RCC 7860 (cell line): ENCODE measurements around the gene C8A.
A peak's percentile ranks its signal among the peaks of the same experiment; 100 is the strongest.

Source experiments
- DNase-seq: peaks from one replicate; pipeline ENCODE4 v3.0.0-alpha.2; 2015; ENCODE audit warnings: low spot score
- FAIRE-seq: peaks from 2 replicates; lab custom pipeline; 2012; peaks lifted over from hg19 to GRCh38; lab: Jason Lieb, UNC

C8A gene

DNA sequence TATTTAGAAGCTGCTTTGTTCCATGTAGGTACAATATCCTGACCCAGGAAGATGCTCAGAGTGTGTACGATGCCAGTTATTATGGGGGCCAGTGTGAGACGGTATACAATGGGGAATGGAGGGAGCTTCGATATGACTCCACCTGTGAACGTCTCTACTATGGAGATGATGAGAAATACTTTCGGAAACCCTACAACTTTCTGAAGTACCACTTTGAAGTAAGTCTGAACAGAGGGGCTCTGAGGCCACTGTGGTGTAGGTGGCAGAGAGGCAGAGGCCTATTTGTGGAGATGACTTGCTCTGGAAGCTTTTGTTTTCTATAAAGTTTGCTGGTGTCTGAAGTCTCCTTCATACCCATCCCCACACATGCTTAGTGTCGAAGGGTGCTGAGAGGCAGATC is 26.8 kb downstream of the C8A start:
- no peak for FAIRE-seq

DNA sequence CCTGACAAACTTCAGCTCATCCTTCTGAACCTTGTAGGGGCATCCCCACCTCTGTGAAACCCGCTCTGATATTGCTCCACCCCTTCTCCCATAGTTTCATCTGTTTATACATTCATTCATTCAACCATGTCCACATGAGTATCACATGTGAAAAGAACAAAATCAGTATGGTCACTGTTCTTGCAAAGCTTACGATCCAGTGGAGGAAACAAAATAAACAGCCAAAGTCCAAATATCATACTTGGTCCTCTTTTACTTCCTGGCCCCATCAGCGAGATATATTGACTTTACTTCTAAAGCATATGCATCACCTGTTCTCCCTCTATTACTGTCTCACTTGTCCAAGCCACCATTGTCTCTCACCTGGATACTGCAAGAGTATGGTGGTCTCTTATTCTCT is 35.6 kb downstream of the C8A start:
- FAIRE-seq (no peak), DNase-seq (no peak)

More for the DNA sequence above, 26.8 kb downstream of the C8A start:
- no peak for DNase-seq

DNA sequence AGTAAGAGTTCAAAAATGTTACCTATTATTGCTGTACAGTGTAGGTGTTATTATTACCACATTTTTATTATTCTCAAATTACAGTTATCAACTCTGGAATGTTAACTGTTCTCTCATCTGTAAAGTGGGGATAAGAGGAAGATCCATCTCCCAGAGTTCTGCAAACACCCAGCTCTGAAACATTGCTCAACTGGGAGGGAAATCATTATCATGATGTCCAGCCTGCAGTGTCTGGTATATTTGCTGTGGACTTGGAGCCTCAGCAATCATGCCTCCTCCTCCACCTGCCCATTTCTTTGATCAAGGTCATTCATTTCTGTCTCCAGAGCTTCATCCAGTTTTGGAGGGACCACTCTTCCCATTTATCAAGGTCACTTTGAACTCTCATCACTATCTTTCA is 39.4 kb downstream of the C8A start:
- FAIRE-seq (no peak), DNase-seq (no peak)

DNA sequence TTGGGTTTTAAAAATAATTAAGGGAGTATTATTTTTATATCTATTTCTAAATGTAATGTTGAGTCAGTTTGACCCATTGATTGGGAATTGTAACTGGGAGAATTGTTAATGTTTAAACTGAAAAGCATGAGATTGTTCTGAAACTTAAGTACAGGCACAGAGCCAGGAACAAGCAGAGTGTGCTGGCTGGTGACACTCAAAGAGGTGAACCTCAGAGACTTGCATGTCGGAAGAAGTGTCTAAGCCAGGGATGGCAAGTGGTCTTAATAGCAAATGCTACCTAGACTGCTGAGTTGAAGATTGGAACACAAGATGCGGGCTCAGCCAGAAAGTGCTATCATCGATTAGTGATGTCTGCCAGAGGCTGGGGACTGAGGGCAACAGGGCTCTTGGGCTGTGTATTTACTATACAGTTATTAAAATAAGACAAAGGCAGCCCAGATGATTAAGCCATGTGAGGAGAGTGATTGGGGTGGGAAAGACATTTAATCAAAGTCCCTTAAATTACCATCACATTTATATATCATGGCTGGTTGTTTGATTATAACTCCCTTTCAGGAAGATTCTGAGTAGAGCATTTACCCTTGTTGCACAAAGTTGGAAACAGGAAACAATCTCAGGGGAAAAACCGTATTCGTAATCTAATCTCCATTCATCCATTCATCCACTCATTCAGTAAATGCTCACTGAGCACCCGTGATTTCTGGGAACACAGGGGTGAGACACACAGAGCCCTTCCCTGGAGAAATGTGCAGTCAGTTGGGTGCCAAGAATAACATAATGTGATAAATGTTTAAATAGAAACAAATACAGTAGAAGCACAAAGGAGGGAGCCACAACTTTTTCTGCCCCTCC is 42.8 kb downstream of the C8A start:
- DNase-seq (no peak), FAIRE-seq (no peak)

DNA sequence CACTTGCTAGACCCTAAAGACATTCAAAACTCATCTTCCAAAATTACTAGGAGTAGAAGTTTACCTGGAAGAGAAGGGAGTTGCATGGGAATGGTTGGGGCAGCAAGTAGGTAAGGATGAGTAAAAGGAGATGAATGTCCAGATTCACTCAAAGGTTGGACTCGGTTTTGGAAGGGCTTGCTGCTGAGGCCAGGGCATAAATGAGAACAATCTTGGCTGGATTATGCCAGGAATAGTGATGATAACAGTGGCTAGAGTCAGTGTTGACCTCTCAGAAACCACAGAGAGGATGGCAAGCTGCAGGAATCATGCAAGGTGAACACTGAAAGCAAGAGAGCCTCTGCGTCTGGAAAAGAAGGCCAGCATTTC is 43.4 kb downstream of the C8A start:
- no peak for DNase-seq
- no peak for FAIRE-seq

DNA sequence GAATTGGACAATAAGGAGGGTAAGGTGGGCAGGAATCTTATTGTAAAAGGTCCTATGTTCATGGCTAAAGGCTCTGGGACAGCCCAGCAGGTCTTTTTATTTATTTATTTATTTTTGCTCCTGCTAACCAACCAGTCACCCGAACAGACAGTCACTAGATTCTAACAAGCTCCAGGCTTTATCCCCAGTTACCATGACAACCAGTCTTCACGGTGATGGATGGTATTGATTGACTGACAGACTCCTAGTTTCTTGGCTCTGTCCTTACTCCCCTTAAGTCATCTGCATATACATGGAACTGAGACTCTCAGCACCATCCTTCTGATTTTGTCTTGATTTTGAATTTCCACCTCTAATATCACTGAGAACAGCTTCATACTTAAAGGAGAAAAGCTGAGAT is 44.3 kb downstream of the C8A start:
- DNase-seq = no peak
- FAIRE-seq = no peak

DNA sequence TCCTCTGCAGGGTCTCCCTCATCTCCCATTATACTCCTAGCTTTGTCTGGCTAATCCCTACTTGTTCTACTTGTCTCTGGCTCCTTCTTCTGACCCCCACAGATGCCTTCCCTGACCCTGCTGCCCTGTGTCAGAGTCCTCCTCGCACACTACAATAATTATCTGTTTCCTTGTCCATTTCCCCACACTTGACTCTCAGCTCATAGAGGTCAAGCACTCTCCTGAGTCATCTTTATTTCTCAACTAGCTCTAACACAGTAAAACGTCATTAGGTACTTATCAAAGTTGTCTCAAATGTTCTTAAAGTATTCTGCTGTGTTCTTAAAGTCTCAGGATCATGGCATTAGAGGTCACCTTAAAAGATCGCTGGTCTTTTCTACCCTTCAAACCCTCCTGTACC is 47.1 kb downstream of the C8A start:
- no peak for DNase-seq
- no peak for FAIRE-seq

DNA sequence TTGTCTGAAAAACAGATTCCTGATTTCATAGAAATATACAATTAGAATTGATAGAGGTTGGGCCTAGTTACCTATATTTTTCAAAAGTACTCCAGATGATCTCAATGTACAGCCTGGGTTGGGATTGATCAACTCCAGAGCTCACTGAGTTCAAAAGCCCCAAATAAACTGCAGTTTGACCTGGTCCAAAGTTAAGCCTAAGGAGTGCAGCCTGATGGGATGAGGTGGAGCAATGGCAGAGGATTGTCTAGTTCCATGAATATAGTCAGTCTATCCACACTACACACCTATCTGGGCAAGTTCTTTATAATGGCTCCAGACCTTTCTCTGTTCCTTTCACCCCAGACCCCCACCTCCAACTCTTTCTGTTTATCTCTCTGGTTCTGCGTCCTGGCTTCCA is 49.2 kb downstream of the C8A start:
- FAIRE-seq = no peak
- DNase-seq = no peak

DNA sequence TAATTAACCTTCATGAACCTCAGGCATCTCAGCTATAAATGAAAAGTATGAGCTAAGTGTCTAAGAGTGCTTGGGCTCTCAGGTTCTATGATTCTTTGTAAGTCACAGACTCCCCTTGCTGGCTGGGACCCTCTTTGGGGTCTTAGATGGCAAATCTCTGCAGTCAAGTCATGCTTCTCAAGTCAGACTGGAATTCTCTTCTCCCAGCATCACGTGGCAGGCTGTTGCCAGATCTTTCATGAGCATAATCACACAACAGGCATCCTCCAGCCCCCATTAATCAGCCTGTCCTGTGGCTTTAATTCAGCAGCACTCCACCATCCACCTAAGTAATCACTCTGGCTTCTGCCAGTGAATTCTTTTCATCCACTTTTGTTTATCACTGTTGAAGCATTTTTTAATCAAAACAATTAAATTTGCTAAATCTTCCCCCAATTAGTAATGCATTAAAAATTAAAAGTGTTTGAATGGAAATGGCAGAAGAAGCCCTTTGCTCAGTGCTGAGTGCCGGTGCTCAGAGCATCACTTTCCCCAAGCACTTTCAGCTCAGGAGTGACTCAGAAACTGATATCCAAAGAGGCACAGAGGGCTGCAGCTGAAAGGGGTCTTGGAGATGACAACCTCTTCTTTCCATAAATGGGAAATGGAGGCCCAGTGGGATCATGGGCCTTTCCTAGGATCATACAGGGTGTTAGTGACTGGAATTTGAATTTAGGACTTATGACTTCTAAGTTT is 50.2 kb downstream of the C8A start:
- no peak for FAIRE-seq
- no peak for DNase-seq

DNA sequence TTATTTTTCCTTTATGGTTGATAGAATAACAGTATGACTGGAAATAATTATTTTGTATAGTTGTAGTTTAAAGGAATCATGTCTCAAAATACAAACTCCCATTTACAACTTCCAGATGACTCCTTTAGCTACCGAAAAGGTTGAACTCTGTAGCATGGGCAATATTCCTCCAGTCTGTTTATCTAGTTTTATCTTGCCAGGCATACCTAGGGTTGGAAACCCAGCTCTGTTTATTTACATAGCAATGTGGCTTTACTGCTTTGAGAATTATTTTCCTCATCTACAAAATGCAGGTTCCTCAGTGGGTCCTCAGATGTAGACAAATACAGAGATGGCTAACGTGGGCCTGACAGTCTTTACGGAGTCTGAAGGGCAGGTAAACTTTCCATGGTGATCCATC is 51.1 kb downstream of the C8A start:
- FAIRE-seq (no peak), DNase-seq (no peak)

DNA sequence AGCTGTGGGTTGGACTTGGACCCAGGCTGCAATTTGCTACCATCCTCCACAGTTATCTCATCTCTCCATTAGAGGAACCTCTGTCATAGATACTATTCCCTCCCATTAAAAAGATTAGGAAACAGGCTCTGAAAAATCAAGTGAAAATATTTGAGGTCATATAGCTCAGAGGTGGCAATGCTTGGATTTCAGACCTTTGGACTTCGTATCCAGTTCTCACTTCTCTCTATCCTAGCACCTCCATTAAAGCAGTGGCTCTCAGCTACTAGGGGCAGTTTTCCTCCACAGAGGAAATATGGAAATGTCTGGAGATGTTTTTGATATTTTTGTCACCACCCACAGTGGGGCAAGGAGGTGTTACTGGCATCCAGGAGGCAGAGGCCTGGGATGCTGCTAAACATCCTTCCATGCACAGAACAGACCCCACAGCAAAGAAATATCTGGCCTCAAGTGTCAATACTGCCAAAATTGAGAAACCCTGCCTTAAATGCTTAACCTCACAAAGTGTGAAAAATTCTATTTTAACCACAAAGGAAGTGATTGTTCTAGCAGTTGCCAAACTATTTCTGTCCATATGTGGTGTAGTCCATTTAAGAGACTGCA is 54.1 kb downstream of the C8A start:
- no peak for DNase-seq
- no peak for FAIRE-seq

DNA sequence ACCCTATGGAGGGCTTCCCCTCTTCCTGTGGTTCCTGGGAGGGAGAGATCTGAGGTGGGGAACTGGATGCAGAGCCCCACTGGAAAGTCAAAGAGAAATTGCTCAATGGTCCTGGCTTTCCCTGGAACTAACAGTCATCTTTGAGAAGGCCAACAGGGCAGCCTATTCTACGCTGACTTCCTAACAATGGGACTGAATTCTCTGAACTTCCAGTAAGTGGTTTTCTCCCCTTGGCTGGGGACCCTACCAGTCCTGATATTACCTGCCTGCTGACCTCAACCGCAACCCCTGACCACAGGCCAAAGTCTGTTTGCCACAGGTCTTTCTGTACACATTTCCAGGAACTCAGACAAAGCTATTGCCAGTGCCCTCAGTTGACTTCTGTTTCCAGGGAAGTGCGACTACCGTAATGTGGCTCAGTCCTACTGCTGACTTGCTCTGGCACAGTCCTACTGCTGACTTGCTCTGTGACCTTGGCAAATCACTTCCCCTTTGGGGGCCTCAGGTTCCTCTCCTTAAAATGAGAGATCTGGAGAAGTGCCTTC is 55.9 kb downstream of the C8A start:
- no peak for FAIRE-seq
- no peak for DNase-seq

DNA sequence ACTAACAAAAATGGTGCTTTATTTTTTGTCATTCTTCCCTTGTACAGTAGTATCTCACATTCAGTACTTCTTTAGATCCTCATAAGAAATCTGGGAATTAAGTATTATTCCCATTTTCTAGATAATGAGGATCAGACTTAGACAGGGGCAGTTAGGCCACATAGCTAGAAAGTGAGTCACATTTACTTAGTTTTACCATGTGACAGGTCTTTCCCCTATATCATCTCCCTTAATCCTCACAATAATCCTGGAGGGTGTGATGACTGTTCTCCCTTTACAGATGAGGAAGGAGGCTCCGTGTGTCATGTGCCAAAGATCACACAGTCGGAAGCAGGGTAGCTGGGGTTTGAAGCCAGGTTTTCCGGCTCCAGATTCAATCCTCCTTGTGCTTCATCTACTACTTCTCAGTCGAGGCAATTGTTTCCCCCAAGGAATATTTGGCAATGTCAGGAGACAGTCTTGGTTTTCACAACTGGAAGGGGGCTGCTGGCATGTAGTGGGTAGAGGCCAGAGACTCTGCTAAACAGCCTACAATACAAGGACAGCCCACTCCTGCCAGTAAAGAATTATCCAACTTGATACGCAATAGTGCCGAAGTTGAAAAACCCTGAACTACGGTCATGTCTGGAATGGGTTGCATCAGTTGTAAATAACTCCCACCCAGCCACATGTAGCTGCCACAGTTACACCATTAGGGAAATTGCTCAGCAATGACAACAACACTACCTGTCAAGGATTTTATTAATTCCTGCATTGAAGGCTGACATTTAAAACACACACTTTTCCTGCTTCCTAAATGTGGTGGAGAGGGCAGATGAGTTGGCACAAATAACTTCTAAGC is 56.7 kb downstream of the C8A start:
- DNase-seq (peak; percentile 6), FAIRE-seq (no peak)

DNA sequence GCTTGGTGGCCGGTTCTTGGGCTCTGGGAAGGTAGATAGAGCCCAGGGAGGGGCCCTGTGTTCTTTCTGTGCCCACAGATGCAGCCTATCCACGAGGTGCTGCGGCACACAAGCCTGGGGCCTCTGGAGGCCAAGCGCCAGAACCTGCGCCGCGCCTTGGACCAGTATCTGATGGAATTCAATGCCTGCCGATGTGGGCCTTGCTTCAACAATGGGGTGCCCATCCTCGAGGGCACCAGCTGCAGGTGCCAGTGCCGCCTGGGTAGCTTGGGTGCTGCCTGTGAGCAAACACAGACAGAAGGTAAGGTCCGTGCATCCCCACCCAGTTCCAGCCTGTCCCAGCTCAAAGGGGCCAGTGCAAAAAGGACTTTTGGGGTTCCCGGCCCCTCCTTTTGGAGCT is 57.7 kb downstream of the C8A start:
- no peak for DNase-seq
- FAIRE-seq = no peak

DNA sequence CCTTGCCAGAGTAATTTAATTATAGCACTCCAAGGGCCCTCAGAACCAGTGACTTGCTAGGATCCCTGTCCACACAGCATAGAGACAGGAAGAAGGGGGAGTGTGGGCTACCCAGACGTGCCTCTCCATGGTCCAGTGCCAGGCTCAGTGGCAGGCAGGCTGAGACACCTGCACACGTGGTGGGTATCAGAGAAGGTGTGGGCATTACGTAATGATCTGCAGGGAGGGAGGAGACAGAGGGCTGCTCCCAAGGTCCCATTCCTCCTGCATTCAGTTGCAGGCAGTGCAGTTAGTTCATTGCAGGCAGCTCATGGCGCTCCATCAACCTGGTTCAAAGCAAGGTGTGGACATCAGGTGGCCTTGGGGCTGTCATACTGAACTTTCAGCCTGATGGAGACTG is 61.4 kb downstream of the C8A start:
- DNase-seq = no peak
- FAIRE-seq = no peak

DNA sequence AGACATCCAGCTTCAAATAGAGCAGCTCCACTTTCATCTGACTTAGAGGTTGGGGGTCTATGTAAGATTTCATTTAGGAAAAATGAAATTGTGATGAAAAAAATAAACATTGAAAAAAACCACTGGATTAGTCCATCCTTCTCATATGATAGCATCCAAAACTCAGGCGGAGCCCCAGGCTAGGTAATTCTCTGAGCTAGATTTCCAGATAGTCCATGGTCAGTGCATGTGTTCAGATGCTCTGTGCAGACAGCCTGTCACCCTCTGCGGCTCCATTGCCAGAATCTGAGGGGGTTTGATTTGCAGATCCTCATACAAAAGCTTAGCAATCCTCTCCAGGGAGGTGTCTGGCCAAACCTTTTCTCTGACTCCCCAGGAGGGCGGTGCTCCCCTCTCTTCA is 62.0 kb downstream of the C8A start:
- DNase-seq (no peak), FAIRE-seq (no peak)

DNA sequence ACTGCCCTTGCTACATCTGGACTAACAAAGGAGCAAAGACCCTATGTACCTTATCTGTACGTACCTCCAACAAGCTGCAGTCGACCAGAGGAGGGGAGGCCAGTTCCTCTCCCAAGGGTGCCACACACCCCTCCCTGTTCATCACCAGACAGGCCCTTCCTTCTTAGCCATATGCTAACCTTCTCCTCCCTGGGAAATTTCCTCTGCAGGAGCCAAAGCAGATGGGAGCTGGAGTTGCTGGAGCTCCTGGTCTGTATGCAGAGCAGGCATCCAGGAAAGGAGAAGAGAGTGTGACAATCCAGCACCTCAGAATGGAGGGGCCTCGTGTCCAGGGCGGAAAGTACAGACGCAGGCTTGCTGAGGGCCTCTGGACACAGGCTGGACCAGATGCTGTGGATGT is 62.8 kb downstream of the C8A start:
- FAIRE-seq = no peak
- DNase-seq = no peak

DNA sequence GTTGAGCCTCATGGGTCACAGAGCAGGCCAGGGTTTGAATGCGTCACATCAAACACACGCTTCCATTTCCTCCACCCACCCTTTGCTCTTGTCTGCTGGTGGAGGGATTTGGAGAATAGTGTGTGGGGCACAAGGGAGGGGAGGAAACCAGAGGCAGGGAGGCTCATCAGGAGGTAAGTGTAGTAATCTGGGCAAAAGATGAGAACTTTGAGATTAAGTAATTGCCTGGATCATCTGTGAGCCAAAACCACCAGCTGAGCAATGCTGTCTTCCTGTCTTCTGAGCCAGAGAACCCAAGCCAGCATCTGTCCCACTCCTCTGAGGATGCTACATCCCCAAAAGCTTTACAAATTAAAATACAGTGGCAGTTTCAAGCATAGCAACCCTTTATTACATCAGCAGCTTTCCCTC is 66.0 kb downstream of the C8A start:
- DNase-seq = no peak
- no peak for FAIRE-seq

DNA sequence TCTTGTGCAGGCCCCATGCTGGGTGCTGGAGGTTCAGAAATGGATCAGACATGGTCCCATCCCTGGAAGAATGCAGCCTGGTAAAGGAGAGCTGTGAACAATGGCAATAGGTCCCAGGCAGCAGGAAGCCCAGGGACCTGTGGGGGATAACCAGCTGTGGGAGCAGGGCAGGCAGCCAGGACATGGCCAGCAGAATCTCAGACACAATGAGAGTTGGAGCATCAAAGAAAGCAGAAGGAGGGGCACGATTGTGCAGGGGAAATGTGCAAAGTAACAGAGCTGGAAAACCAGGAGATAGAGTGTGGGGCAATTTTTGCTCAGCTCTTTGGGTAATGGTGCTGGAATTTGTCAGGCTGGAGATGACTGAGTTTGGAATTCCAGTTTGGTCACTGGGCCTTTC is 66.9 kb downstream of the C8A start:
- DNase-seq (no peak), FAIRE-seq (no peak)

DNA sequence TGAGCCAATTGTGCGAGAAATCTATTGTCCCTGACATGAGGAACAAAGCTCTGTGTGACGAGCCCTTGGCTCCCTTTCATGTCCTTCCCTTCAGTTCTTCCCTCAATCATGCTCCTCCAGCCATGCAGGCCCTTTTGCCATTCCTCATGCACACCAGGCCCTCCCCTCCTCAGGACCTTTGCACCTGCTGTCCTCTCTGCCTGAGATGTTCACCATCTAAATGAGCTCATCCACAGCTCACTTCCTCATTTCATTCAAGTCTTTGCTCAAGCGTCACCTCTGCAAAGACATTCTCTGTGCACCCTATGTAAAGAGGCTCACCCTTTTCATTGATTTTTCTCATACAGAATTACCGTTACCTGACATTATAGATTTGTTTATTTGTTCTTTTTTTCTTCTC is 67.5 kb downstream of the C8A start:
- DNase-seq (no peak), FAIRE-seq (no peak)

DNA sequence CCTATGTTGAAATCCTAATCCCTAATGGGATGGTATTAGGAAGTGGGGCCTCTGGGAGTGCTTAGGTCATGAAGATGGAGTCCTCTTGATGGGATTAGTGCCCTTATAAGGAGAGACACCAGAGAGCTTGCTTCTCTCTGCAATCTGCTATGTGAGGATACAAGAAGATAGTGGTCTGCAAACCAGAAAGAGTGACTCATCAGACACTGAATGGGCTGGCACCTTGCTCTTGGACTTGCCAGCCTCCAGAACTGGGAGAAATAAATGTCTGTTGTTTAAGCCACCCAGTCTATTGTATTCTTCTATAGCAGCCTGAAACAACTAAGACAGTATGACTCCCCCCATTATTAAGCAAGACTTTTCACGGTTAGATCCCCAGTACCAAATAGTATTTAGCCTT is 67.9 kb downstream of the C8A start:
- FAIRE-seq (no peak), DNase-seq (no peak)
